ENCODE data around the gene RDM1.

DNA sequence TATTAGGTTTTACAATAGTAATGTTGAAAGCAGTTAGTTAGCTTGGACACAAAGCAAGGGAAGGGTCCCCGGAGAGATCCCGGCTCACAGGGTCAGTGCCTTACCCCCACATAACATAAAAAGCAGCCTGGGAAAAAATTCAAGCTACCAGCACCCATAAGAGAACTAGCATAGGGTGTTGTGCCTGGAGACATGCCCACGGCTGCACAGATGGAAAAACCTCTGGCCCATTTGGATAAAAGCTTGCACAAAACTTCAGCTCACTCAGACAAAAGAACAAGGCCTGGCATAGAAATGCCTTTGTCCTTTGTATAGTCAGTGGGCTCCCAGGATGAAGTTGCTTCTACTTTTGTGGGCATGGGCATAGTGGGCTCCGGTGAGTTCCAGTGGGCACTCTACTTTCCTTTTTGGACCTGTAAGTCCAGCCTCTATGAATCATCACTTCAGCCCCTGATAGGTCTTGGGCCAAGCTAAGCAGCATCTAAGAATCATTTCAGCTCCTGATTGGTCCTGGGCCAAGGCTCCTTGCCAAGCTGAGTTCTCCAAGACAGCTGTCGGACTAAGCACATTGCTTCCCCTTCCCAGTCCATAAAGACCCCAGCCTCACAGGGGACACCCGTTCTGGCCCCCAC, 1.3 kb upstream of the RDM1 start:
- TF ChIP-seq, protein P1, sequence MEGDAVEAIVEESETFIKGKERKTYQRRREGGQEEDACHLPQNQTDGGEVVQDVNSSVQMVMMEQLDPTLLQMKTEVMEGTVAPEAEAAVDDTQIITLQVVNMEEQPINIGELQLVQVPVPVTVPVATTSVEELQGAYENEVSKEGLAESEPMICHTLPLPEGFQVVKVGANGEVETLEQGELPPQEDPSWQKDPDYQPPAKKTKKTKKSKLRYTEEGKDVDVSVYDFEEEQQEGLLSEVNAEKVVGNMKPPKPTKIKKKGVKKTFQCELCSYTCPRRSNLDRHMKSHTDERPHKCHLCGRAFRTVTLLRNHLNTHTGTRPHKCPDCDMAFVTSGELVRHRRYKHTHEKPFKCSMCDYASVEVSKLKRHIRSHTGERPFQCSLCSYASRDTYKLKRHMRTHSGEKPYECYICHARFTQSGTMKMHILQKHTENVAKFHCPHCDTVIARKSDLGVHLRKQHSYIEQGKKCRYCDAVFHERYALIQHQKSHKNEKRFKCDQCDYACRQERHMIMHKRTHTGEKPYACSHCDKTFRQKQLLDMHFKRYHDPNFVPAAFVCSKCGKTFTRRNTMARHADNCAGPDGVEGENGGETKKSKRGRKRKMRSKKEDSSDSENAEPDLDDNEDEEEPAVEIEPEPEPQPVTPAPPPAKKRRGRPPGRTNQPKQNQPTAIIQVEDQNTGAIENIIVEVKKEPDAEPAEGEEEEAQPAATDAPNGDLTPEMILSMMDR (conservative IDR thresholded peaks at IDR 0.05 in 1 of 2, IDR thresholded peaks at IDR 0.05 in 1 of 2; ENCODE audit: low read depth in 1 of 2, low read length in 2 of 2), result no peak
- TF ChIP-seq EZH2 (IDR thresholded peaks at IDR 0.05; ENCODE audit: low read length, missing control alignments), result no peak

Data from fibroblast of lung (primary cell).